Activated CD8-positive, alpha-beta memory T cell treated with anti-CD3 and anti-CD28 coated beads for 4 hours (primary cell): ENCODE data around the gene DHRS7C.
"Not testable (repeated sequence)": the region's sequence is repeated elsewhere in the genome, so short reads cannot be mapped to it uniquely, and the experiment has no call there.

Experiments
- DNase-seq, 2 donors: peaks; one replicate each; pipeline ENCODE4 v3.0.0-alpha.2; 2020; ENCODE audit warnings: low read depth in 2 of 2

The DHRS7C gene

DNA sequence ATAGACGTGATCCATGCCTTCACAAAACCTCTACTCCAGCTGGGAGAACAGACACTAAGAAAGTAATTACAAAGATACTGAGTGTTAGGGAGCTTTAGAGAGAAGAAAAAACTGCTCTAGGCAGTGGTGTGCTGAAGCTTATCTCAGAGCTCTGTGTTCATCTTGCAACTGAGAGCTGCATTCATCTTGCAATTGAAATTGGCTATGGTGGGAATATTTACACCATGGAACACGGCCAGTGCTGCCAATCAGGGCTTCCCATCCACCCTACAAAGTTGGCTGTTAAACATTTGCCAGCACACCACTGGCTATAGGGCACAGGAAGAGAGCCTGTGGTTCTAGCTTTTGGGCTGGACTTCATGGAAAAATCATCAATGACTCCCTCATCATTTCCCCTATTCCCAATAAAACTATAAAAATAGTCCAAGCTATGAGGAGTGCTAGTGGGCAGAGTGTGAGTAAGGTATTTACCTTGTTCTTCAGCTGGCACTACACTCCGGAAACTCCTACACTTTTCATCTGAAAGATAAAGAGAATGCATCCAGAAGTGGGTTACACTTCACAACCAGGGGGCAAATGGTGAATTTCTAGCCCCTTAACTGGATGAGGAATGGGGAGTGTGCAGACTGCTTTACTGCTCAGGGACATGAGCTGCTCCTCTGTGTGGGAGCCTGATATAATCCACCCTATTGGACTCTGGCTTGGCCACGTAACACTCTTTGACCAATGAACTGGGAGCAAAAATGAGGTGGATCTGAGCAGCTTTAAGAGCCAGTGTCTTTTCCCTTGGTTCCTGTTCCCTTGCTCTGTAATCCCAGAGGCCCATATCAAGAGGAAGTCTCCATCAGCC is 18.9 kb upstream of the DHRS7C start:
- DNase-seq = no peak

- no peak for DNase-seq
These were observed 18.0 kb upstream of the DHRS7C start for GRCh38 chr17:9809409-9809808.

DNA sequence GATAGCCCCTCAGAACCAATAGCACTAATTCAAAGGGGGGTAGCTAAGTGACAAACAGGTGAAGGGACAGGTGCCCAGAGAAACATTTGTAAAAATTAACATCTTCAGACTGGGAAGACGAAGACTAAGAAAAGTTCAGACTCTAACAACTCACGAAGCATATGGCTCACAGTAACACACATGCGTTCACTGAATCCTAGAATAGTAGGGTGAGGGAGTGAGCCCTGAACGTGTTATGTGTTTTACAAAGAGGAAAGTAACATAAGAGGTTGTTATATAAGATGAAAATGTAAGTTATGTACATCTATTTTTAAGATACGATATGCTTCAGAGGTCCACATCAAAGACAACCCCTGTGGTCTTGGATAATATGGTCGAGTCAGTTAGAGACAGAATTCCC is 15.3 kb upstream of the DHRS7C start:
- no peak for DNase-seq

GRCh38 chr17:9805769-9806168 is 14.4 kb upstream of the DHRS7C start:
- no peak for DNase-seq

- DNase-seq = no peak
These were observed 11.3 kb upstream of the DHRS7C start for GRCh38 chr17:9802697-9803096.

GRCh38 chr17:9802294-9802693 is 10.9 kb upstream of the DHRS7C start:
- no peak for DNase-seq

DNA sequence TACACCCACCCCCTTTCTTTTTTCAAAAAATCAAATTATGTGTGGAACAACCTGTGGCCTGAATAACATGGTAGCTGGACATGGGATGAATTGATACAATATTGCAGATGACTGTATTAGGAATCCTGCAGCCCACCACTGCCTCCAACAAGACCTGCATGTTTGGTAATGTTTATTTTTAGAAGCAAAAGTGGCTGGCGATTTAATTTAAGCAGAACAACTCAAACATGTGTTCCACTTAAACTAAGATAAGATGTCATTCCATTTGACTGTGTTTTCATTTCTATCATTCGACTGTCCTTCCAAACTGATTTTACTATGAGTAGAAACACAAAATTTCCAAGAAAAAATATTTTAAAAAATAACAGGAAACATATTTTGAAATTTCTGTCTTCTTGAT is 10.1 kb upstream of the DHRS7C start:
- DNase-seq = no peak

DNA sequence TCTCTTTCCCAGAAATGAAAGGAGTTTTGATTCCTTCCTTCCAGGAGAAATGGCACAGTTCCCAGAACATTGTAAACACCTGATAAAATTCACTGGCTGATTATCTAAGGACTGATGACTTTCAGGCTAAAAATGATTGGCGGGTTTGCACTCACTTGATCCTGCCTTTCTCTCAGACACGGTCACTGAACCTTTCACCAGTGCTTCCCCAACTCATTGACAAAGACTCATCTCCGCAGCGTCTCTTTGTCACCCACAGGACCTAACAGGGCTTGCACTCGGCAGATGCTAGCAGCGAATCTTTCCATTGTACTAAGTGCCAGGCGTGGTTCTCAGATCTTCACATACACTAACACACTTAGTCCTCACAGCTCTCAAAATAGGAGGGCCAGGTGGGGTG is 7.3 kb upstream of the DHRS7C start:
- DNase-seq = no peak

DNA sequence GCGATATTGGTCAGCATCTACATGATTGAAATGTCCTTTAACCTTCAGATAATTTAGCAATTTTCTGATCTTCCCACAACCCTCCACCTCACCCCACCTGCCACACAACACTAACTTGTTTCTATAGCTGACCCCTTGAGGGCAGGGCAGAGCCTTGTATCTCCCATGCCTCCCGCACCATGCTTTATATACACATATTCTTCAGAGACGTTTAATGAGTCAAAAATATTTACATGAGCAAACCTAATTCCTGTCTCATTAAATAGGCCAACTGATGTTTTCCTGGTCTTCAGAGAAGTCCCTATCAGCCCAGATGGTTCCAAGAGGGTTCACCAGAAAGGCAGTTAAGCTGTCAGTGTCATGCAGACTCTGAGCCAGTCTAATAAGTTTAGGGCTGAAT is 6.6 kb upstream of the DHRS7C start:
- no peak for DNase-seq

DNA sequence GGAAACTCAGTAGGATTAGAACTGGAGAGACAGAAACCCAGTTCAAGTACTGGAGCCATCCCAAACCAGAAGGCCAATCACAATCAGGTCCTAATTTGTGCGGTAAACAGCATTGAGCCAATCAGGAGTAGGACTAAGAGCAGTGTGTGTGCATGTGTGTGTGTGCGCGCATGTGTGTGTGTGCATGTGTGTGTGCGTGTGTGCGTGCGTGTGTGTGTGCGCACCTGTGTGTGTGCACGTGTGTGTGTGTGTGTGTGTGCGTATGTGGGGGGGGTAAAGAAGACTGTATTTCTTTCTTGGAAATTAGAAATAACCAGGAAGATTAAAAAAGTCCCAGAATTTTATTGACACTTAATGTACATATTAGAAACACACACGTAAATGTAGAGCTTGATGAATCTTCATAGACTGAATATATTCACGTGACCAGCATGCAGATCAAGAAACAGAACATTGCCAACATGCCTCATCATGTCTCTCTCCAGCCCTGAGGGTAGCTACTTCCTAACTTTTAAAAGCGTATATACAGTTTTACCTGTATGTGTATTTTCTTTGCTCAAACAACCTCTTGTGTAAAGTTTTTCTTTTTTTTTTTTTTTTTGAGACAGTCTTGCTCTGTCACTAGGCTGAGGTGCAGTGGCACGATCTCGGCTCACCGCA is 919 bp upstream of the DHRS7C start:
- DNase-seq = no peak

GRCh38 chr17:9790316-9790715 is 1.1 kb downstream of the DHRS7C start:
- no peak for DNase-seq

- no peak for DNase-seq
These were observed 2.8 kb downstream of the DHRS7C start for GRCh38 chr17:9788601-9789000.

- DNase-seq = no peak
These were observed 6.8 kb downstream of the DHRS7C start for GRCh38 chr17:9784544-9784943.

DNA sequence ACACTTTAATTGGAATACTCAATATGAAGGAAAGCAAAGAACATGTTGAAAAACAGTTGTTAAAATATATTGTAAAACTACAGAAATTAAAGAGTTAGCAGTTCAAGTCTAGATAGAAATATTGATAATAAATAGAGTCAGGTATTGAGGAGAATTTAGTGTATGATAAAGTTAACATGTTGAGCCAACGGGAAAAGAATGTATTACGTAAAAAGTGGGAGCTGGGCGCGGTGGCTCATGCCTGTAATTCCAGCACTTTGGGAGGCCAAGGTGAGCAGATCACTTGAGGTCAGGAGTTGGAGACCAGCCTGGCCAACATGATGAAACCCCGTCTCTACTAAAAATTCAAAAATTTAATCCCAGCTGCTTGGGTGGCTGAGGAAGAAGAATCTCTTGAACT is 7.9 kb downstream of the DHRS7C start:
- DNase-seq = not testable (repeated sequence)

DNA sequence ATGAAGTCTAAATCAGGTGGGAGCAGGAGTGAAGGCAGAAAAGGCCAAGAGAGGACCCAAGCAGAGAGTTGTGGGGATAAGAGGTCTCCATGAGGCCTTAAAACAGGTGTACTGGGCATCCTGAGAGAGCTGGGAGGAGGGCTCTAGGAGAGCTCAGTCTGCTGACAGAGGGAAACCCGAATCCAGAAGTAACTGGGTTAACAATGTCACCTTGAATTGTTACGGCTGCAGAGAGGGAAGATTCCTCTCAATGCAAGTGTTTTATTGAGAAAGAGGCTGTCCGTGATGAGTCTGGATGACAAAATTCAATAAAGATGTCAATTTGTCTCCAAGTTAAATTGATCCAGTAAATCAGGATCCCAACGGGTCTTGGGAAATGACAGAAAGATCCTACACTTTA is 8.3 kb downstream of the DHRS7C start:
- DNase-seq = no peak

- DNase-seq = no peak
These were observed 10.8 kb downstream of the DHRS7C start for GRCh38 chr17:9780552-9780951.

GRCh38 chr17:9776911-9777310 is 14.5 kb downstream of the DHRS7C start:
- no peak for DNase-seq

DNA sequence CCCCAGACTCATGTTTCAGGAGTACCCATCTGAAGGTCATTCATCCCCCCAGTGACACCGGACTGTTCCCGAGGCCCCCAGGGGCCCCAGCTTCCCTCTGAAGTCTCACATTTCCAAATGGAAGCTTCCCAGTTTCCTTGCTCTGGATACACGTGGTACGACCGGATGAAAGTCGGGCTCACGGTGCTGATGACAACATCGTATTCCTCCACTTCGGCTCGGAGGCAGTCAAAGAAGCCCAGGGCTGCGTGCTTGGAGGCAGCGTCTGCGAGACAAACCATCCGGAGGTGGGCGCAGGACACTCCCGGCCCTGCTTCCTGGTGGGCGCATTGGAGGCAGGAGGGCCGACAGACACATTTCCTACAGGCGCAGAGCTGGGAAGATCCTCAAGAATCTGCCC is 18.7 kb downstream of the DHRS7C start:
- no peak for DNase-seq

DNA sequence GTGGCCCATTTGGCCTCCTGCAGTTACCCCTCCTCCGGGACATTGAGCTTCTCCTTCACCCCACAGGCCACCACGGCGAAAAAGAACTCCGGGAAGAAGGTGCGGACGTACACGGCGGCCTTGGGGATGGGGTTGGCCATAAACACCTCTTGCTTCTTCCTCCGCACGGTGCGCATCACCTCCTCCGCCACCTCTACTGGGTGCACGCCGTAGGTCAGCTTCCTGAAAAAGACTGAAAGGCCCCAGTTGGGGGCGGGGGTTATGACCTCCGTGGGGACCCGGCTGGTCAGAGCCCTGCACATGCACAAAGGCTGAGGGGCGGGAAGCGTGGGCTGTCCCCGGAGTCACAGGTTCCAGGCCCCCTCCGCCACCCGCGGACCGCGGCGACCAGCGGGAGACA is 19.9 kb downstream of the DHRS7C start:
- no peak for DNase-seq

DNA sequence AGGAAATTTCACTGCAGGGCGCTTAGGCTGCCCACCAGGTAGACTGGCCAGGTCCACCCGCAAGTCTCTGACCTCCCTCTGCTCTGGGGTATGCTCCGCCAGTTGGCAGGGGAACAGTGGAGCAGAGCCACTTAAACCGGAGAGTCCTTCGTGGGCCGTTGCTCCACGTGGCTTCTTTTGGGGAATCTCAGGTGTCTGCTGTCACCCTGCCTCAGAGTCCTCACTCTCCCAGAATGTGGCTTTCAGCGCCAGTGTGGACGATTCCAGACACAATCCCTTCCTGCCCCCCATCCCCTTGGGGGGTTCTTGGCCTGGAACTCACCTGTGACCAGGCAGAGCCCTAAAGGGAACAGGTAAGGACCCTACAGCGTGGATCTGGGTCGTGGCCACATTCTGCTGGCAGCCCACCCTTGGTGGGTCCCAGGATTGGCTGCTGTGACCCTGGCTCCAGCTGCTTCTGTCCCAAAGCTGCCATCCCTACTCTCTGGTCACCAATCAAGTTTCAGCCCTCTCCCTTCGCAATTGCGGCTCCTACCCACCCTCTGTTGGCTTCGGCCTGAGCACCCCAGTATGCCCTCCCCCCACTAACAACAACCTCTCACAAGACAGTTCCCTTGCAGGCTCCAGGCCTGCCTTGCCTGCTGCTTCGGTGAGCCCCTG is 22.2 kb downstream of the DHRS7C start:
- no peak for DNase-seq

DNA sequence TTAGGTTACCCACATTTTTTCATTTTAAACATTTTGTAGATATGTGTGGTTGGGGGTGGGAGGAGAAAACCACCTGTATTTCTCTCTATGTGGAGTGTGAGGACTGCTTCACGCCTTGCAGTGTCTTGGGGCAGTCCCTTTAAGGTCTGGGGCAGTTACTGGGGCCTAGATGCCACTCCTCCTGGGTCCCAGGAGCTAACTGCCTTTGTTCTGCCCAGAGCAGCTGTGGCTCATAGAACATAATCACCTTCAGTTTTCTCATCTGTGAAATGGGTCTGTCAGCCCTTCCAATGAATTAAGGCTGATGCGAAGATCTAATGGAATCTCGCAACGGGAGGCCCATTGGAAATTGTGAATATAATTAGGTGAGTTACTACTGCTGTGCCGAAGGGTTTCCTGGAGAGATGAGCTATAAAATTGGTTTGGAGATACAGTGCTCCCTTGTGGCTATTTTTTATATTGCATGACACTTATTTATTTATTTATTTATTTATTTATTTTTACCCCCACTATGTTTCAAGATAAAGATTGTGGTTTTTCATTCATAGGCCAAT is 22.9 kb downstream of the DHRS7C start:
- no peak for DNase-seq

GRCh38 chr17:9767432-9767991 is 23.9 kb downstream of the DHRS7C start:
- DNase-seq = no peak
